Parathyroid adenoma (tissue), 2 donors: ENCODE measurements around the gene SMYD5.

Source experiments
- H2AFZ ChIP-seq: fragments of 300-600 bp; sonication (generic); one replicate; pipeline ENCODE4 v1.7.0; 2017; ENCODE audit warnings: antibody characterized with exemption, mild to moderate bottlenecking
- H3K27ac ChIP-seq: fragments of 300-600 bp; sonication (generic); one replicate; pipeline ENCODE4 v1.7.0; 2017
- H3K27me3 ChIP-seq: fragments of 300-600 bp; sonication (generic); one replicate; pipeline ENCODE4 v1.7.0; 2017; ENCODE audit warnings: low read length; ENCODE audit not compliant: control insufficient read depth, insufficient read depth
- H3K36me3 ChIP-seq: fragments of 300-600 bp; sonication (generic); one replicate; pipeline ENCODE4 v1.7.0; 2017; ENCODE audit warnings: low read length; ENCODE audit not compliant: control insufficient read depth, insufficient read depth
- H3K4me1 ChIP-seq: fragments of 300-600 bp; sonication (generic); one replicate; pipeline ENCODE4 v1.7.0; 2017; ENCODE audit warnings: control low read depth
- H3K4me2 ChIP-seq: fragments of 300-600 bp; sonication (generic); one replicate; pipeline ENCODE4 v1.7.0; 2017; ENCODE audit warnings: low read length
- H3K4me3 ChIP-seq: fragments of 300-600 bp; sonication (generic); one replicate; pipeline ENCODE4 v1.7.0; 2017; ENCODE audit warnings: low read depth, low read length
- H3K79me2 ChIP-seq: fragments of 300-600 bp; sonication (generic); one replicate; pipeline ENCODE4 v1.7.0; 2017; ENCODE audit warnings: control low read depth
- H3K9ac ChIP-seq: fragments of 300-600 bp; sonication (generic); one replicate; pipeline ENCODE4 v1.7.0; 2017; ENCODE audit warnings: mild to moderate bottlenecking
- H3K9me3 ChIP-seq: fragments of 300-600 bp; sonication (generic); one replicate; pipeline ENCODE4 v1.7.0; 2017; ENCODE audit warnings: low read length; ENCODE audit not compliant: control insufficient read depth
- CTCF ChIP-seq: fragments of 300-600 bp; sonication (generic); IDR thresholded peaks from one replicate; pipeline ENCODE4 v1.7.0; 2017; ENCODE audit warnings: antibody characterized with exemption, mild to moderate bottlenecking
- donor health status: primary hyperparathyroidism.

Gene SMYD5

GRCh38 chr2:73173781-73174180 is 40.3 kb upstream of the SMYD5 start:
- TF ChIP-seq CTCF = no peak
- no peak overlapping the region for H3K4me2 ChIP-seq
- no peaks in the 10 kb centered on the region for H3K79me2 ChIP-seq
- no peaks in the 10 kb centered on the region for H3K36me3 ChIP-seq
- peaks cover 15% of the 10 kb centered on the region for H3K4me1 ChIP-seq
- no peaks in the 10 kb centered on the region for H3K27me3 ChIP-seq
- no peak overlapping the region for H3K4me3 ChIP-seq
- H3K9ac ChIP-seq = no peak overlapping the region
- H3K27ac ChIP-seq = no peak overlapping the region
- no peaks in the 10 kb centered on the region for H3K9me3 ChIP-seq
- no peak overlapping the region for H2AFZ ChIP-seq

GRCh38 chr2:73174244-73174643 is 39.8 kb upstream of the SMYD5 start:
- Histone ChIP-seq H3K36me3 (no peaks in the 10 kb centered on the region), H2AFZ (no peak overlapping the region), H3K79me2 (no peaks in the 10 kb centered on the region), H3K9me3 (no peaks in the 10 kb centered on the region), H3K27ac (no peak overlapping the region), H3K4me1 (peaks cover 15% of the 10 kb centered on the region), H3K27me3 (no peaks in the 10 kb centered on the region), H3K4me3 (no peak overlapping the region), H3K4me2 (no peak overlapping the region), H3K9ac (no peak overlapping the region)
- TF ChIP-seq CTCF = no peak

GRCh38 chr2:73174941-73175662 is 38.9 kb upstream of the SMYD5 start:
- Histone ChIP-seq H3K4me3 (no peak overlapping the region), H2AFZ (peak overlapping the region; percentile 89), H3K27ac (no peak overlapping the region), H3K4me1 (peaks cover 15% of the 10 kb centered on the region), H3K9ac (no peak overlapping the region), H3K9me3 (no peaks in the 10 kb centered on the region), H3K4me2 (peak overlapping the region; percentile 46), H3K36me3 (no peaks in the 10 kb centered on the region), H3K27me3 (no peaks in the 10 kb centered on the region), H3K79me2 (no peaks in the 10 kb centered on the region)
- no peak for TF ChIP-seq CTCF

DNA sequence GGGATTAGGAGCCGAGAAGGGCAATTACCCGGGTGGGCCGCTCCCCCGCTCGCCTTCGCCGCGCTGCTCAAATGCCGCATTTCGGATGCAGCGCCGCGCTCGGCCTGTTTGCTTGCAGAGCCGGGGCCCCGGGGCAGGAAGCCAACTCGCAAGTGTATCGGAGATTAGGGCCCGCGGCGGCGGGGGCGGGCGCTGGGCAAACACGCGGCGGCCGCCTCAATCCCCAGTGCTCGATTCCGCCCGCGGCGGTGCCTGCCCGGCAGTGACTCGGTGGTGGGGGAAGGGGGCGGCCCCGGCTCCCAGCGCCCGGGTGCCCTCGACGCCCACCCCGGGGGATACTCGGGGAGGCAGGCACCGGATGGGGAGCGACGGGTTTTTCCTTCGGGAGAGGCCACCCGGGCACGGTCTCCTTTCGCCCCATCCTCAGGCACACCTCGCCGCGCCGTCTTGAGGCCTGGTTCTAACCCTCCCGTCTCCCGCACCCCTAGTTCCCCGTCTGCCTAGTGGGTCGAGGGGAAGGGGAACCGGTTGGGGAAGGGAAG is 38.3 kb upstream of the SMYD5 start:
- Histone ChIP-seq H3K9ac (no peak overlapping the region), H3K4me1 (peaks cover 15% of the 10 kb centered on the region), H3K9me3 (no peaks in the 10 kb centered on the region), H3K4me2 (peak overlapping the region; percentile 46), H2AFZ (peak overlapping the region; percentile 89), H3K36me3 (no peaks in the 10 kb centered on the region), H3K79me2 (no peaks in the 10 kb centered on the region), H3K4me3 (no peak overlapping the region), H3K27ac (no peak overlapping the region), H3K27me3 (no peaks in the 10 kb centered on the region)
- no peak for TF ChIP-seq CTCF
